Testis (tissue), 2 donors: ENCODE data around the gene NCR3LG1.

Source experiments
- POLR2A ChIP-seq: fragments of 450-650 bp; IDR thresholded peaks from one replicate; pipeline ENCODE4 v1.6.1; 2017; ENCODE audit warnings: antibody characterized with exemption, mild to moderate bottlenecking, moderate library complexity
- TF ChIP-seq, protein P1 (sequence below), 3 experiments: fragments of 450-650 bp in 2 of 3; fragments of 200-600 bp in 1 of 3; sonication (generic) in 1 of 3; IDR thresholded peaks; one replicate each; pipeline ENCODE4 v1.5.1; 2016 to 2019; ENCODE audit warnings: antibody characterized with exemption in 3 of 3, mild to moderate bottlenecking in 2 of 3, moderate library complexity in 1 of 3

DNA sequence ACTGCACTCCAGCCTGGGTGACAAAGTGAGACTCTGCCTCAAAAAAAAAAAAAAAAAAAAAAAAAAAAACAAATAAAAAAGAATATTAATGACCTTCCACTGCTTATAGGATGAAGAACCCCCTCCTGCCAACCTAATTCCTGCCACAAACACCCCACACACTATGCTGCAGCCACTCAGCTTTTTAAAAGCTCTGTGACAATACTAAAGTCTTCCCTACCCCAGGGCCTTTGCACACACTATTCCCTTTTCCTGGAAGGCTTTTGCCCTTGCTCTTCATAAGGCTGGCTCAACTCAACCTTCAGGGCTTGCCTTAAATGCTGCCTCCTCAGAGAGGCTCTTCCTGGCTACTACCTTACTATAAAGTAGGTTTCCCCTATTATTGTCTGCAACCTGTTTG is 47.6 kb downstream of the NCR3LG1 start:
- TF ChIP-seq, protein P1, sequence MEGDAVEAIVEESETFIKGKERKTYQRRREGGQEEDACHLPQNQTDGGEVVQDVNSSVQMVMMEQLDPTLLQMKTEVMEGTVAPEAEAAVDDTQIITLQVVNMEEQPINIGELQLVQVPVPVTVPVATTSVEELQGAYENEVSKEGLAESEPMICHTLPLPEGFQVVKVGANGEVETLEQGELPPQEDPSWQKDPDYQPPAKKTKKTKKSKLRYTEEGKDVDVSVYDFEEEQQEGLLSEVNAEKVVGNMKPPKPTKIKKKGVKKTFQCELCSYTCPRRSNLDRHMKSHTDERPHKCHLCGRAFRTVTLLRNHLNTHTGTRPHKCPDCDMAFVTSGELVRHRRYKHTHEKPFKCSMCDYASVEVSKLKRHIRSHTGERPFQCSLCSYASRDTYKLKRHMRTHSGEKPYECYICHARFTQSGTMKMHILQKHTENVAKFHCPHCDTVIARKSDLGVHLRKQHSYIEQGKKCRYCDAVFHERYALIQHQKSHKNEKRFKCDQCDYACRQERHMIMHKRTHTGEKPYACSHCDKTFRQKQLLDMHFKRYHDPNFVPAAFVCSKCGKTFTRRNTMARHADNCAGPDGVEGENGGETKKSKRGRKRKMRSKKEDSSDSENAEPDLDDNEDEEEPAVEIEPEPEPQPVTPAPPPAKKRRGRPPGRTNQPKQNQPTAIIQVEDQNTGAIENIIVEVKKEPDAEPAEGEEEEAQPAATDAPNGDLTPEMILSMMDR (IDR thresholded peaks at IDR 0.05), result no peak
- no peak for TF ChIP-seq POLR2A
